Measurements from ENCODE around the gene TANK. TPM values are rescaled to one million over a fixed set of nuclear protein-coding genes. Genes with fewer than 3 reads are reported as not detected.
"Not testable (repeated sequence)": the region's sequence is repeated elsewhere in the genome, so short reads cannot be mapped to it uniquely, and the experiment has no call there.

TANK gene
- total and polyA plus RNA-seq, 8 donors: 12.2 to 140 (median 46.1) TPM

- Histone ChIP-seq H3K4me3 (peak overlapping the region in 2 of 4 donors; percentile 44 to 45), H3K27ac (peak overlapping the region in 1 of 5 donors; percentile 10), H3K27me3 (peaks cover 0 to 14% (median 0%) of the 10 kb centered on the region in 3 donors), H3K9me3 (no peaks in the 10 kb centered on the region), H3K4me1 (peaks cover 0 to 13% (median 2%) of the 10 kb centered on the region in 4 donors), H3K36me3 (no peaks in the 10 kb centered on the region)
- intact Hi-C loops (cut with DNase I; ENCODE audit: low total_unique reads): no loop called here
- DNase-seq: no peak
- 73 to 91% (median 85%) methylated on average over 5 of the region's 5 CpGs for WGBS, 5 donors
- TF ChIP-seq CTCF (IDR thresholded peaks at IDR 0.05) (no peak), EP300 (IDR thresholded peaks at IDR 0.05) (no peak), POLR2A (IDR thresholded peaks at IDR 0.05) (no peak), POLR2AphosphoS5 (IDR thresholded peaks at IDR 0.05) (no peak)
These were observed 83.7 kb downstream of the TANK start for GRCh38 chr2:161243905-161244304.

- H3K4me3 ChIP-seq: peak overlapping the region; percentile 27 to 45 (median 41)
- H3K4me1 ChIP-seq; H3K36me3 ChIP-seq; H3K9me3 ChIP-seq; intact Hi-C loops (cut with DNase I; ENCODE audit: low total_unique reads): not testable (repeated sequence)
- H3K27ac ChIP-seq: peak overlapping the region in 4 of 5 donors; percentile 44 to 66 (median 48)
- WGBS, 5 donors: 25 to 43% (median 33%) methylated on average over 16 to 47 of the region's 53 CpGs
- peaks cover 0 to 14% (median 0%) of the 10 kb centered on the region in 3 donors for H3K27me3 ChIP-seq
- DNase-seq: peak; percentile 48 to 81
These were observed 84.4 kb downstream of the TANK start for GRCh38 chr2:161244387-161245260.

- 45 to 61% (median 57%) methylated on average over 5 of the region's 5 CpGs for WGBS, 5 donors
- intact Hi-C loops (cut with DNase I; ENCODE audit: low total_unique reads): no loop called here
- DNase-seq: no peak
- no peaks in the 10 kb centered on the region for H3K9me3 ChIP-seq
- peaks cover 0 to 14% (median 0%) of the 10 kb centered on the region in 3 donors for H3K27me3 ChIP-seq
- peak overlapping the region in 3 of 4 donors; percentile 38 to 45 (median 44) for H3K4me3 ChIP-seq
- TF ChIP-seq POLR2A (IDR thresholded peaks at IDR 0.05) (no peak), EP300 (IDR thresholded peaks at IDR 0.05) (no peak), CTCF (IDR thresholded peaks at IDR 0.05) (no peak), POLR2AphosphoS5 (IDR thresholded peaks at IDR 0.05) (no peak)
- peaks cover 0 to 7% (median 0%) of the 10 kb centered on the region in 4 donors for H3K4me1 ChIP-seq
- H3K36me3 ChIP-seq: no peaks in the 10 kb centered on the region
- H3K27ac ChIP-seq: peak overlapping the region in 3 of 5 donors; percentile 44 to 66 (median 48)
These were observed 85.0 kb downstream of the TANK start for GRCh38 chr2:161245261-161245553.

- peaks cover 0 to 14% (median 0%) of the 10 kb centered on the region in 3 donors for H3K27me3 ChIP-seq
- H3K4me3 ChIP-seq: no peak overlapping the region
- TF ChIP-seq POLR2AphosphoS5 (IDR thresholded peaks at IDR 0.05): no peak
- TF ChIP-seq EP300 (IDR thresholded peaks at IDR 0.05): no peak
- no peak for TF ChIP-seq CTCF (IDR thresholded peaks at IDR 0.05)
- TF ChIP-seq POLR2A (IDR thresholded peaks at IDR 0.05): no peak
- H3K27ac ChIP-seq: no peak overlapping the region
- WGBS, 5 donors: 59 to 83% (median 74%) methylated on average over 2 of the region's 2 CpGs
- peaks cover 0 to 7% (median 0%) of the 10 kb centered on the region in 4 donors for H3K4me1 ChIP-seq
- no peaks in the 10 kb centered on the region for H3K9me3 ChIP-seq
- intact Hi-C loops (cut with DNase I; ENCODE audit: low total_unique reads): no loop called here
- DNase-seq: no peak
- no peaks in the 10 kb centered on the region for H3K36me3 ChIP-seq
These were observed 85.4 kb downstream of the TANK start for GRCh38 chr2:161245671-161246070.

- no peak for DNase-seq
- intact Hi-C loops (cut with DNase I; ENCODE audit: low total_unique reads): no loop called here
- TF ChIP-seq POLR2A (IDR thresholded peaks at IDR 0.05): no peak
- no peak for TF ChIP-seq POLR2AphosphoS5 (IDR thresholded peaks at IDR 0.05)
- TF ChIP-seq EP300 (IDR thresholded peaks at IDR 0.05): no peak
- no peak for TF ChIP-seq CTCF (IDR thresholded peaks at IDR 0.05)
- Histone ChIP-seq H3K27ac (no peak overlapping the region), H3K9me3 (no peaks in the 10 kb centered on the region), H3K27me3 (peaks cover 0 to 14% (median 0%) of the 10 kb centered on the region in 3 donors), H3K4me1 (peaks cover 0 to 7% (median 0%) of the 10 kb centered on the region in 4 donors), H3K36me3 (no peaks in the 10 kb centered on the region), H3K4me3 (no peak overlapping the region)
- 19 to 47% (median 38%) methylated on average over 5 of the region's 5 CpGs for WGBS, 5 donors
These were observed 86.1 kb downstream of the TANK start for GRCh38 chr2:161246281-161246680.

Data from stomach (tissue), 9 donors.